H9 (cell line): ENCODE data around the gene XRRA1. TPM values are rescaled to one million over a fixed set of nuclear protein-coding genes. Genes with fewer than 3 reads are reported as not detected.

Source experiments
- DNase-seq: peaks from one replicate; pipeline ENCODE4 v3.0.0-alpha.2; 2017
- H2AFZ ChIP-seq: one replicate; pipeline ENCODE4 v1.6.1; 2013; ENCODE audit warnings: mild to moderate bottlenecking, low read length, control low read depth, moderate library complexity
- H2AK5ac ChIP-seq: 2 replicates; pipeline ENCODE4 v1.6.1; 2013; ENCODE audit warnings: low read length, control low read depth, mixed read lengths; ENCODE audit not compliant: insufficient read length
- H2BK120ac ChIP-seq: one replicate; pipeline ENCODE4 v1.6.1; 2013; ENCODE audit warnings: low read depth, mild to moderate bottlenecking, low read length, control low read depth, inconsistent platforms; ENCODE audit not compliant: poor library complexity, severe bottlenecking
- H2BK12ac ChIP-seq: 2 replicates; pipeline ENCODE4 v1.6.1; 2013; ENCODE audit warnings: low read length, control low read depth, mixed read lengths, low read depth; ENCODE audit not compliant: insufficient read length
- H2BK15ac ChIP-seq: 2 replicates; pipeline ENCODE4 v1.6.1; 2013; ENCODE audit warnings: low read depth, low read length, control low read depth
- H2BK20ac ChIP-seq: one replicate; pipeline ENCODE4 v1.6.1; 2013; ENCODE audit warnings: low read depth, mild to moderate bottlenecking, low read length, control low read depth, inconsistent platforms; ENCODE audit not compliant: poor library complexity, severe bottlenecking
- H2BK5ac ChIP-seq: 2 replicates; pipeline ENCODE4 v1.6.1; 2013; ENCODE audit warnings: low read length, control low read depth, mixed read lengths; ENCODE audit not compliant: insufficient read length
- H3K14ac ChIP-seq: 2 replicates; pipeline ENCODE4 v1.6.1; 2013; ENCODE audit warnings: low read length, control low read depth; ENCODE audit not compliant: insufficient read depth
- H3K18ac ChIP-seq: 2 replicates; pipeline ENCODE4 v1.6.1; 2013; ENCODE audit warnings: low read depth, mild to moderate bottlenecking, mixed read lengths, low read length, control low read depth; ENCODE audit not compliant: insufficient read length
- H3K23ac ChIP-seq: 2 replicates; pipeline ENCODE4 v1.6.1; 2013; ENCODE audit warnings: low read length, control low read depth, mixed read lengths, low read depth; ENCODE audit not compliant: insufficient read length
- H3K23me2 ChIP-seq: 2 replicates; pipeline ENCODE4 v1.6.1; 2013; ENCODE audit warnings: low read depth, mild to moderate bottlenecking, mixed read lengths, low read length, control low read depth; ENCODE audit not compliant: insufficient read length, poor library complexity, severe bottlenecking
- H3K27ac ChIP-seq: 2 replicates; pipeline ENCODE4 v1.5.1; 2013; ENCODE audit warnings: low read length, control low read depth, mixed read lengths, low read depth; ENCODE audit not compliant: insufficient read length
- H3K27me3 ChIP-seq: 2 replicates; pipeline ENCODE4 v1.6.1; 2013; ENCODE audit warnings: low read length, control low read depth, inconsistent platforms; ENCODE audit not compliant: insufficient read depth
- H3K4ac ChIP-seq: 2 replicates; pipeline ENCODE4 v1.6.1; 2013; ENCODE audit warnings: low read depth, mild to moderate bottlenecking, control low read depth, inconsistent platforms, low read length, moderate library complexity
- H3K4me1 ChIP-seq: 2 replicates; pipeline ENCODE4 v1.6.1; 2013; ENCODE audit warnings: low read length, control low read depth, inconsistent platforms; ENCODE audit not compliant: insufficient read depth
- H3K4me2 ChIP-seq: 2 replicates; pipeline ENCODE4 v1.6.1; 2013; ENCODE audit warnings: low read length, control low read depth, mixed read lengths; ENCODE audit not compliant: insufficient read length, insufficient read depth
- H3K56ac ChIP-seq: 2 replicates; pipeline ENCODE4 v1.6.1; 2013; ENCODE audit warnings: low read depth, mild to moderate bottlenecking, mixed read lengths, low read length, control low read depth; ENCODE audit not compliant: insufficient read length
- H3K79me1 ChIP-seq: 2 replicates; pipeline ENCODE4 v1.6.1; 2013; ENCODE audit warnings: low read depth, mild to moderate bottlenecking, moderate library complexity, low read length, control low read depth, inconsistent platforms; ENCODE audit not compliant: insufficient read depth, poor library complexity, severe bottlenecking
- H3K79me2 ChIP-seq: 2 replicates; pipeline ENCODE4 v1.6.1; 2013; ENCODE audit warnings: low read length, control low read depth, inconsistent platforms; ENCODE audit not compliant: insufficient read depth
- H3K9ac ChIP-seq: 2 replicates; pipeline ENCODE4 v1.6.1; 2013; ENCODE audit warnings: low read length, control low read depth, mixed read lengths; ENCODE audit not compliant: insufficient read length; ENCODE audit errors: extremely low read depth
- H3K9me3 ChIP-seq: one replicate; pipeline ENCODE4 v1.6.1; 2013; ENCODE audit warnings: low read depth, low read length, inconsistent platforms; ENCODE audit not compliant: control insufficient read depth
- H3T11ph ChIP-seq: one replicate; pipeline ENCODE4 v1.6.1; 2013; ENCODE audit warnings: mild to moderate bottlenecking, low read length, control low read depth, inconsistent platforms
- H4K20me1 ChIP-seq: one replicate; pipeline ENCODE4 v1.6.1; 2013; ENCODE audit not compliant: control insufficient read depth, insufficient read length, insufficient read depth
- H4K5ac ChIP-seq: 2 replicates; pipeline ENCODE4 v1.6.1; 2013; ENCODE audit warnings: low read depth, mild to moderate bottlenecking, mixed read lengths, low read length, control low read depth; ENCODE audit not compliant: insufficient read length
- H4K8ac ChIP-seq: replicated peaks from 2 replicates; pipeline ENCODE4 v1.6.1; 2013; ENCODE audit warnings: low read length, control low read depth, mixed read lengths, low read depth; ENCODE audit not compliant: insufficient read length
- H4K91ac ChIP-seq: 2 replicates; pipeline ENCODE4 v1.6.1; 2013; ENCODE audit warnings: low read depth, mild to moderate bottlenecking, moderate library complexity, mixed read lengths, low read length, control low read depth; ENCODE audit not compliant: insufficient read length
- H3K27ac Mint-ChIP-seq, 3 experiments: 2 replicates in 2 of 3; 3 replicates in 1 of 3; pipeline ENCODE4 v1.8.0; 2020 to 2021; ENCODE audit warnings: mixed read lengths in 3 of 3, mild to moderate bottlenecking in 1 of 3, moderate library complexity in 1 of 3
- H3K27me3 Mint-ChIP-seq: 2 replicates; pipeline ENCODE4 v1.8.0; 2021; ENCODE audit warnings: low read depth, mild to moderate bottlenecking, moderate library complexity, mixed read lengths
- H3K36me3 Mint-ChIP-seq, 3 experiments: 2 replicates in 2 of 3; 3 replicates in 1 of 3; pipeline ENCODE4 v1.8.0; 2020 to 2021; ENCODE audit warnings: low read depth in 3 of 3, mixed read lengths in 3 of 3; ENCODE audit not compliant: insufficient read depth in 1 of 3
- H3K4me1 Mint-ChIP-seq, 2 experiments: 2 replicates each; pipeline ENCODE4 v1.8.0; 2020; ENCODE audit warnings: mixed read lengths in 2 of 2
- H3K4me3 Mint-ChIP-seq, 2 experiments: 2 replicates in 1 of 2; 3 replicates in 1 of 2; pipeline ENCODE4 v1.8.0; 2020 to 2021; ENCODE audit warnings: mild to moderate bottlenecking in 2 of 2, mixed read lengths in 2 of 2, moderate library complexity in 1 of 2
- H3K9me3 Mint-ChIP-seq, 2 experiments: 2 replicates in 1 of 2; 3 replicates in 1 of 2; pipeline ENCODE4 v1.8.0; 2020; ENCODE audit warnings: mild to moderate bottlenecking in 2 of 2, mixed read lengths in 2 of 2, moderate library complexity in 1 of 2
- WGBS: extraction: QIAGEN DNeasy Blood & Tissue Kit; methylation state at CpG from one replicate; pipeline ENCODE4 v1.1.7; 2013; ENCODE audit warnings: missing lambda C conversion rate, low lambda C conversion rate, mixed read lengths; ENCODE audit not compliant: insufficient read length; ENCODE audit errors: extremely low coverage; 5-methylcytosine and 5-hydroxymethylcytosine counted together
- total RNA-seq: library from RNA; stranded (reverse); gene quantifications from 2 replicates; pipeline ENCODE4 v1.2.1, GENCODE V29; 2021
- TF ChIP-seq, protein P1 (sequence below): fragments of 200-600 bp; sonication (generic); conservative IDR thresholded peaks from 3 replicates; pipeline ENCODE4 v1.8.0; 2021; ENCODE audit warnings: antibody characterized with exemption, mild to moderate bottlenecking

XRRA1 gene
- total RNA-seq, 1 experiment from 2014 or later: 4.5 TPM

- H3K9me3 Mint-ChIP-seq: no peaks in the 10 kb centered on the region; a peak in 1 of 5 replicates
- Histone ChIP-seq H2BK20ac (no peak overlapping the region), H3T11ph (no peak overlapping the region), H3K18ac (no peak overlapping the region), H3K79me2 (no peaks in the 10 kb centered on the region), H2BK5ac (no peak overlapping the region), H3K23ac (no peak overlapping the region), H2AK5ac (no peak overlapping the region), H2BK120ac (no peak overlapping the region), H3K23me2 (no peaks in the 10 kb centered on the region), H3K4ac (no peak overlapping the region), H4K91ac (no peak overlapping the region), H4K8ac (no peak overlapping the region), H3K56ac (no peak overlapping the region), H2BK12ac (no peak overlapping the region), H4K5ac (no peak overlapping the region), H3K4me1 (no peaks in the 10 kb centered on the region), H3K4me2 (no peak overlapping the region), H3K14ac (no peak overlapping the region), H3K27ac (no peak overlapping the region), H2BK15ac (no peak overlapping the region), H3K9me3 (no peaks in the 10 kb centered on the region), H2AFZ (no peak overlapping the region), H3K79me1 (peaks cover 3% of the 10 kb centered on the region), H3K27me3 (no peaks in the 10 kb centered on the region), H4K20me1 (no peaks in the 10 kb centered on the region), H3K9ac (no peak overlapping the region)
- TF ChIP-seq, protein P1, sequence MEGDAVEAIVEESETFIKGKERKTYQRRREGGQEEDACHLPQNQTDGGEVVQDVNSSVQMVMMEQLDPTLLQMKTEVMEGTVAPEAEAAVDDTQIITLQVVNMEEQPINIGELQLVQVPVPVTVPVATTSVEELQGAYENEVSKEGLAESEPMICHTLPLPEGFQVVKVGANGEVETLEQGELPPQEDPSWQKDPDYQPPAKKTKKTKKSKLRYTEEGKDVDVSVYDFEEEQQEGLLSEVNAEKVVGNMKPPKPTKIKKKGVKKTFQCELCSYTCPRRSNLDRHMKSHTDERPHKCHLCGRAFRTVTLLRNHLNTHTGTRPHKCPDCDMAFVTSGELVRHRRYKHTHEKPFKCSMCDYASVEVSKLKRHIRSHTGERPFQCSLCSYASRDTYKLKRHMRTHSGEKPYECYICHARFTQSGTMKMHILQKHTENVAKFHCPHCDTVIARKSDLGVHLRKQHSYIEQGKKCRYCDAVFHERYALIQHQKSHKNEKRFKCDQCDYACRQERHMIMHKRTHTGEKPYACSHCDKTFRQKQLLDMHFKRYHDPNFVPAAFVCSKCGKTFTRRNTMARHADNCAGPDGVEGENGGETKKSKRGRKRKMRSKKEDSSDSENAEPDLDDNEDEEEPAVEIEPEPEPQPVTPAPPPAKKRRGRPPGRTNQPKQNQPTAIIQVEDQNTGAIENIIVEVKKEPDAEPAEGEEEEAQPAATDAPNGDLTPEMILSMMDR: no peak
- H3K4me1 Mint-ChIP-seq: no peaks in the 10 kb centered on the region
- no CpG with 5 or more reads among the region's 2 CpGs for WGBS
- no peaks in the 10 kb centered on the region for H3K27me3 Mint-ChIP-seq
- no peak for DNase-seq
- peaks cover 10 to 19% (median 16%) of the 10 kb centered on the region in 3 experiments; a peak in 6 of 7 replicates for H3K36me3 Mint-ChIP-seq
- no peak overlapping the region for H3K4me3 Mint-ChIP-seq
- H3K27ac Mint-ChIP-seq: no peak overlapping the region
Measured at GRCh38 chr11:74816664-74817063, 132.2 kb downstream of the XRRA1 start.
